ENCODE results near the gene ARID1B. TPM values are rescaled to one million over a fixed set of nuclear protein-coding genes. Genes with fewer than 3 reads are reported as not detected.

Gene ARID1B
- total and polyA plus RNA-seq, 2 of the 13 experiments (the other 11 are each of a cell fraction or from before 2014, with no cell fraction given) = 20.1 to 32.6 TPM

- H4K20me1 ChIP-seq (ENCODE audit: insufficient read depth, low read length) = no peaks in the 10 kb centered on the region
- H3K9ac ChIP-seq (ENCODE audit: insufficient read depth, low read depth, low read length) = no peak overlapping the region
- intact Hi-C loops (cut with micrococcal nuclease; ENCODE audit: unreplicated experiment) = no loop called here
- H3K27me3 ChIP-seq (ENCODE audit: control insufficient read depth in 1 of 2, insufficient read depth in 2 of 2, low read length in 2 of 2) = no peaks in the 10 kb centered on the region
- no peak for DNase-seq (ENCODE audit: low spot score)
- no peaks in the 10 kb centered on the region for H3K9me3 ChIP-seq (ENCODE audit: low read length)
- no peak for ATAC-seq
- ChIA-PET CTCF (ENCODE audit: low intra/inter-chr PET ratio, low total read pairs) (no interaction called here), POLR2A (no interaction called here)
- H3K4me3 ChIP-seq (replicated peaks in 1 of 3; ENCODE audit: insufficient read depth in 1 of 3, low read depth in 2 of 3, low read length in 3 of 3) = no peak overlapping the region
- FAIRE-seq = no peak
- WGBS (ENCODE audit: low lambda C conversion rate) = 97% methylated on average over 7 of the region's 7 CpGs
- H2AFZ ChIP-seq (ENCODE audit: low read length) = no peak overlapping the region
- H3K27ac ChIP-seq (ENCODE audit: extremely low read length, insufficient read depth, low read length) = no peak overlapping the region
- no peaks in the 10 kb centered on the region for H3K79me2 ChIP-seq (ENCODE audit: insufficient read depth, low read length)
- H3K4me2 ChIP-seq (ENCODE audit: low read depth, low read length) = no peak overlapping the region
- H3K4me1 ChIP-seq (ENCODE audit: insufficient read depth, low read length) = no peaks in the 10 kb centered on the region
- in situ Hi-C loops (cut with HindIII; ENCODE audit: extremely low pct_ligation_motif_present, low pct_unique_long_range_greater_than_20kb) = no loop called here
- no peak for TF ChIP-seq ZNF709 (CRISPR knock-in tag; IDR thresholded peaks at IDR 0.05)
- no peak for TF ChIP-seq ZNF441 (CRISPR knock-in tag; IDR thresholded peaks at IDR 0.05; ENCODE audit: borderline replicate concordance)
- no peak for TF ChIP-seq RXRA (CRISPR knock-in tag; IDR thresholded peaks at IDR 0.05)
- no peak for TF ChIP-seq MNT (IDR thresholded peaks at IDR 0.05)
- no peak for TF ChIP-seq ZNF354B (CRISPR knock-in tag; IDR thresholded peaks at IDR 0.05)
- peaks cover 6 to 44% of the 10 kb centered on the region in 2 experiments for H3K36me3 ChIP-seq (replicated peaks in 1 of 2; ENCODE audit: control insufficient read depth in 1 of 2, insufficient read depth in 2 of 2, low read length in 2 of 2)
- no TSS peak for BruUV-seq (replicated peaks)
These were observed 394.6 kb downstream of the ARID1B start for GRCh38 chr6:157171801-157172200.

GRCh38 chr6:157172231-157172701 lies 395.1 kb downstream of the ARID1B start:
- intact Hi-C loops (cut with micrococcal nuclease; ENCODE audit: unreplicated experiment) (no loop called here), in situ Hi-C loops (cut with HindIII; ENCODE audit: extremely low pct_ligation_motif_present, low pct_unique_long_range_greater_than_20kb) (no loop called here)
- DNase-seq (ENCODE audit: low spot score) = no peak
- ATAC-seq = no peak
- Histone ChIP-seq H3K4me1 (ENCODE audit: insufficient read depth, low read length) (peaks cover 4% of the 10 kb centered on the region), H3K9ac (ENCODE audit: insufficient read depth, low read depth, low read length) (no peak overlapping the region), H3K27ac (ENCODE audit: extremely low read length, insufficient read depth, low read length) (no peak overlapping the region), H4K20me1 (ENCODE audit: insufficient read depth, low read length) (no peaks in the 10 kb centered on the region), H3K79me2 (ENCODE audit: insufficient read depth, low read length) (no peaks in the 10 kb centered on the region), H3K4me2 (ENCODE audit: low read depth, low read length) (no peak overlapping the region), H3K36me3 (replicated peaks in 1 of 2; ENCODE audit: control insufficient read depth in 1 of 2, insufficient read depth in 2 of 2, low read length in 2 of 2) (peaks cover 3 to 41% of the 10 kb centered on the region in 2 experiments; a peak in 4 of 5 replicates), H3K27me3 (ENCODE audit: control insufficient read depth in 1 of 2, insufficient read depth in 2 of 2, low read length in 2 of 2) (no peaks in the 10 kb centered on the region), H3K9me3 (ENCODE audit: low read length) (no peaks in the 10 kb centered on the region), H2AFZ (ENCODE audit: low read length) (no peak overlapping the region), H3K4me3 (replicated peaks in 1 of 3; ENCODE audit: insufficient read depth in 1 of 3, low read depth in 2 of 3, low read length in 3 of 3) (no peak overlapping the region)
- BruUV-seq (replicated peaks) = no TSS peak
- ChIA-PET CTCF (ENCODE audit: low intra/inter-chr PET ratio, low total read pairs) (no interaction called here), POLR2A (no interaction called here)
- WGBS (ENCODE audit: low lambda C conversion rate) = 97% methylated on average over 8 of the region's 8 CpGs
- no peak for FAIRE-seq
- TF ChIP-seq RBM22 (optimal IDR thresholded peaks at IDR 0.05; ENCODE audit: low read length) (peak; percentile 32), USF2 (IDR thresholded peaks at IDR 0.05; ENCODE audit: low read depth, low read length) (no peak), USF2 (CRISPR knock-in tag; IDR thresholded peaks at IDR 0.05; ENCODE audit: borderline replicate concordance) (no peak), ZFYVE20 (CRISPR knock-in tag; IDR thresholded peaks at IDR 0.05; ENCODE audit: borderline replicate concordance, low read depth) (no peak), BCL3 (CRISPR knock-in tag; IDR thresholded peaks at IDR 0.05) (no peak), ZNF543 (CRISPR knock-in tag; IDR thresholded peaks at IDR 0.05) (no peak)
- TF ChIP-seq, protein P1, sequence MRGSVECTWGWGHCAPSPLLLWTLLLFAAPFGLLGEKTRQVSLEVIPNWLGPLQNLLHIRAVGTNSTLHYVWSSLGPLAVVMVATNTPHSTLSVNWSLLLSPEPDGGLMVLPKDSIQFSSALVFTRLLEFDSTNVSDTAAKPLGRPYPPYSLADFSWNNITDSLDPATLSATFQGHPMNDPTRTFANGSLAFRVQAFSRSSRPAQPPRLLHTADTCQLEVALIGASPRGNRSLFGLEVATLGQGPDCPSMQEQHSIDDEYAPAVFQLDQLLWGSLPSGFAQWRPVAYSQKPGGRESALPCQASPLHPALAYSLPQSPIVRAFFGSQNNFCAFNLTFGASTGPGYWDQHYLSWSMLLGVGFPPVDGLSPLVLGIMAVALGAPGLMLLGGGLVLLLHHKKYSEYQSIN (CRISPR knock-in tag; IDR thresholded peaks at IDR 0.05; ENCODE audit: borderline replicate concordance) = no peak
